Testis (tissue), 3 donors: ENCODE results near the gene ATAD3C. TPM values are rescaled to one million over a fixed set of nuclear protein-coding genes. Genes with fewer than 3 reads are reported as not detected.

Source experiments
- DNase-seq: peaks from one replicate; pipeline ENCODE4 v3.0.0-alpha.2; 2019
- H3K27ac ChIP-seq, 2 donors: fragments of 200-600 bp; sonication (generic); one replicate each; pipeline ENCODE4 v1.5.1; 2019
- H3K27me3 ChIP-seq: fragments of 200-600 bp; sonication (generic); one replicate; pipeline ENCODE4 v1.5.1; 2019
- H3K36me3 ChIP-seq: fragments of 200-600 bp; sonication (generic); one replicate; pipeline ENCODE4 v1.5.1; 2017; ENCODE audit warnings: low read depth; ENCODE audit errors: missing control alignments
- H3K4me1 ChIP-seq: fragments of 200-600 bp; sonication (generic); one replicate; pipeline ENCODE4 v1.5.1; 2019
- H3K4me3 ChIP-seq, 2 donors: fragments of 200-600 bp; sonication (generic); one replicate each; pipeline ENCODE4 v1.5.1; 2017 to 2019
- H3K9me3 ChIP-seq: fragments of 200-600 bp; sonication (generic); one replicate; pipeline ENCODE4 v1.5.1; 2017
- CTCF ChIP-seq, 3 experiments: fragments of 450-650 bp in 2 of 3; fragments of 200-600 bp in 1 of 3; sonication (generic) in 1 of 3; IDR thresholded peaks; one replicate each; pipeline ENCODE4 v1.5.1; 2016 to 2019; ENCODE audit warnings: antibody characterized with exemption in 3 of 3, mild to moderate bottlenecking in 2 of 3, moderate library complexity in 1 of 3
- POLR2A ChIP-seq: fragments of 450-650 bp; IDR thresholded peaks from one replicate; pipeline ENCODE4 v1.6.1; 2017; ENCODE audit warnings: antibody characterized with exemption, mild to moderate bottlenecking, moderate library complexity
- WGBS, 2 donors: methylation state at CpG; one replicate each; pipeline ENCODE4 v1.1.5; 2018; 5-methylcytosine and 5-hydroxymethylcytosine counted together
- intact Hi-C: fragments of 100-400 bp; cut with DNase I; formaldehyde crosslinking; loops from one replicate; pipeline ENCODE4 v1.15.1; 2023; ENCODE audit warnings: low total_unique reads
- polyA plus RNA-seq: library from polyadenylated mRNA; stranded (reverse); fragments of 350-450 nt; fragmentation: Illumina TruSeq; extraction: RNeasy Lipid Tissue Mini Kit (QIAGEN cat#74804); gene quantifications from one replicate; pipeline ENCODE4 v1.2.3, GENCODE V29; 2014; ENCODE audit warnings: low read depth, low replicate concordance; ENCODE audit not compliant: insufficient read depth
- total RNA-seq, 2 donors: library from RNA; depleted of rRNA; stranded (reverse); fragments of >200 nt; gene quantifications; one replicate each; pipeline ENCODE4 v1.2.3, GENCODE V29; 2016

ATAD3C gene
- total and polyA plus RNA-seq, 3 donors from 2014 or later: 1.3 to 3.0 (median 1.5) TPM

DNA sequence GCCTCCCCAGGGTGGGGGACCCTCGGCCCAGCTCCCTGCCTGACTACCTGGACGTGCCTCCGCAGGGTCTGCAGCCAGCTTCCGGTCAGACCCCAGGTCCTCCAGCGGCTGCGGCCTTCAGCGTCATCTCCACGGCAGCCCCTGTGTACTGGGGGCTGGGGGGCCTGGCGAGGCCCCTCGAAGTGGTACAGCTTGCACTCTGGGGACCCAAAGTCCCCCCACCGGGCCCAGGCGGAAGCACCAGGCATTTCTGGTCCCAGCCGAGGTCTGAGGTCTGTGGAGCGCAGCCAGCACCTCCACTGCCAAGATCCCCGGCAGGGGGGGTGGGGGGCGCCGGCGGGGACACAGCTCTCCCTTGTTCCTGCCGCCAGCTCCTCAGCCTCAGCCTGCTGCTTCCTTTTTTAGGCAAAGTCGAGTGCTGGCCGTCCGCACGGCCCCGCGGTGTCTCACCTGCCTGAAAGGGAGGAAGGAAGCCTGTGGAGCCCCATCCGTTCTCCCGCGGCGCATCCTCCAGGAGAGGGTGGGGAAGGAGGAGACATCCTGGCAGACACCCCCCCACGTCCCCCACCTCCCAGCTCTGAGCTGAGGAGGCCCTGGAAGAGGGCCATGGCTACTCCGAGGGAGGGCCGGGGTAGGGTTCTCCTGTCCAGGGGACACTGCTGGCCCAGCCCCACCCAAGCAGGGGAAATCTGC lies 15.2 kb upstream of the ATAD3C start:
- Histone ChIP-seq H3K4me3 (no peak overlapping the region), H3K4me1 (peaks cover 79% of the 10 kb centered on the region), H3K9me3 (no peaks in the 10 kb centered on the region), H3K36me3 (no peaks in the 10 kb centered on the region), H3K27me3 (no peaks in the 10 kb centered on the region), H3K27ac (peak overlapping the region; percentile 88 to 89)
- TF ChIP-seq POLR2A: no peak
- intact Hi-C loops: no loop called here
- peak; percentile 71 for DNase-seq
- WGBS, 2 donors: 20 to 62% methylated on average over 13 to 32 of the region's 32 CpGs

DNA sequence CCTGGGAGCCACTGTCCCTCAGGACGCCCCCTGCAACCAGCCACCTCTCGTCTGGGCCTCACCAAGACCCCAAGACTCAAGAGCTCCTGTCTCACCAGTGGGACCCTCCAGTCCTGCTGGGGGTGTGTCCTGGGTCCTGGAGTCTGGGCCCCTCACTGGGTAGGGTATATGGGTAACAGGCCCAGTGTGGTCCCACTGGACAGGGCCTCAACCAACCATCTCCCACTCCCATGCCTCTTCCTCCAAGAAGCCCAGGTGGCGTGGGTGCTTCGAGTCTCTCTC lies 14.7 kb upstream of the ATAD3C start:
- no peak overlapping the region for H3K4me3 ChIP-seq

DNA sequence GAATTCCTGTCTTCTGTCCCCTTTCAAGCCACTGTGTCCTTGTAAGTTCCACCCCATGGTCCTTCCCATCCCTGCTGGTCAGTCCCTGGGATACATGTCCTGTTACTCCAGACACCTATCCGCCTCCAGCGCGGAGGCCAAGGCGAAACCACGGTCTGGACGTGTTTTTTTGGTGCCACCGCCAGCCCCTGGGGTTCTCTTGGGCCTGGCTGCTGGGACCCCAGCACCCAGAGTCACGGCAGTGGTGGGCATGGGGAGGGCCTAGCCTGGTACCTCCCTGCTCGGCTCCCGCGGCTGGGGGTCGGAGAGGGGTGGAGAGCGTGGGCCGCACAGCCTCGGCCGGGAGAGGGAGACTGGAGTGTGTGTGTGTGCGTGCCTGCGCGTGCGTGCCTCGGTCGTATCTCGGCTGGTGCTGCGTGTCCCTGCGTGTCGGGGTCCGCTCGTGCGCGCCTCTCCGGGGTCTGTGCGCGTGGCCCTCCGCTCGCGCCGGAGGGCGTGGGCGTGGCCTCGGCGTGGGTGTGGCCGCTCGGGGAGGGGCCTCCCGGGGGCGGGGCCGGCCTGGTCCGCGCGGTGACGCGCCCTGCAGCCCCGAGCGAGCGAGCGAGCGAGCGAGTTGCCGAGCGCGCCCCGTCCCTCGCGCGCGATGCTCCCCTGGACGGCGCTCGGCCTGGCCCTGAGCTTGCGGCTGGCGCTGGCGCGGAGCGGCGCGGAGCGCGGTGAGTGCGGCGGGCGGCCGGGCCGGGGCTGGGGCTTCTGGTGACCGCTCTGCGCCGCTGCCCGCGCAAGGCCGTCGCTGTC lies 14.2 kb upstream of the ATAD3C start, which contains the start of gene VWA1:
Gene VWA1 (plus strand): TSS at position 585 of the 798 bp plus-strand sequence. CDS start 59 bp downstream, at position 644.
- Histone ChIP-seq H3K4me3 (peak within 1 kb of the TSS; percentile 59), H3K36me3 (no peaks in the 10 kb centered on the region), H3K4me1 (peaks cover 72% of the 10 kb centered on the region), H3K27ac (peak within 1 kb of the TSS; percentile 88 to 89), H3K9me3 (no peaks in the 10 kb centered on the region), H3K27me3 (no peaks in the 10 kb centered on the region)
- intact Hi-C loops: no loop called here
- 7 to 57% methylated on average over 7 to 44 of the region's 89 CpGs for WGBS, 2 donors
- no peak for TF ChIP-seq CTCF (IDR thresholded peaks at IDR 0.05)
- no peak for TF ChIP-seq POLR2A
- DNase-seq: peak; percentile 86

More for the DNA sequence above, 14.7 kb upstream of the ATAD3C start:
- Histone ChIP-seq H3K27me3 (no peaks in the 10 kb centered on the region), H3K36me3 (no peaks in the 10 kb centered on the region), H3K9me3 (no peaks in the 10 kb centered on the region), H3K4me1 (peaks cover 74% of the 10 kb centered on the region), H3K27ac (peak overlapping the region; percentile 88 to 89)
- WGBS, 2 donors: 40 to 62% methylated on average over 2 to 4 of the region's 4 CpGs
- no peak for DNase-seq
- no peak for TF ChIP-seq CTCF (IDR thresholded peaks at IDR 0.05)
- TF ChIP-seq POLR2A: no peak
- intact Hi-C loops: no loop called here

- peaks cover 72% of the 10 kb centered on the region for H3K4me1 ChIP-seq
- DNase-seq: no peak
- intact Hi-C loops: no loop called here
Measured at GRCh38 chr1:1435911-1436629, 13.4 kb upstream of the ATAD3C start.

More at GRCh38 chr1:1435911-1436629, 13.4 kb upstream of the ATAD3C start:
- WGBS, 2 donors: 14 to 28% methylated on average over 4 to 27 of the region's 40 CpGs
- Histone ChIP-seq H3K27ac (peak overlapping the region in 1 of 2 donors; percentile 89), H3K4me3 (peak overlapping the region; percentile 59), H3K36me3 (no peaks in the 10 kb centered on the region), H3K27me3 (no peaks in the 10 kb centered on the region), H3K9me3 (no peaks in the 10 kb centered on the region)
- TF ChIP-seq POLR2A: no peak
- TF ChIP-seq CTCF (IDR thresholded peaks at IDR 0.05): no peak
